KOPT-K1 (cell line): ENCODE data around the gene CLUH.

Experiments
- H3K27ac ChIP-seq: fragments of 200-600 bp; sonication (generic); 2 replicates; pipeline ENCODE4 v1.5.1; 2016; ENCODE audit warnings: antibody characterized with exemption, mild to moderate bottlenecking, low read depth, low read length; ENCODE audit not compliant: poor library complexity, severe bottlenecking
- H3K36me3 ChIP-seq: fragments of 200-600 bp; sonication (generic); 2 replicates; pipeline ENCODE4 v1.5.1; 2017; ENCODE audit warnings: antibody characterized with exemption, mild to moderate bottlenecking, low read length, moderate library complexity; ENCODE audit not compliant: insufficient read depth
- H3K9me3 ChIP-seq: fragments of 200-600 bp; sonication (generic); 2 replicates; pipeline ENCODE4 v1.5.1; 2017; ENCODE audit warnings: antibody characterized with exemption, low read length, mild to moderate bottlenecking; ENCODE audit not compliant: insufficient read depth, poor library complexity, severe bottlenecking

Gene CLUH

DNA sequence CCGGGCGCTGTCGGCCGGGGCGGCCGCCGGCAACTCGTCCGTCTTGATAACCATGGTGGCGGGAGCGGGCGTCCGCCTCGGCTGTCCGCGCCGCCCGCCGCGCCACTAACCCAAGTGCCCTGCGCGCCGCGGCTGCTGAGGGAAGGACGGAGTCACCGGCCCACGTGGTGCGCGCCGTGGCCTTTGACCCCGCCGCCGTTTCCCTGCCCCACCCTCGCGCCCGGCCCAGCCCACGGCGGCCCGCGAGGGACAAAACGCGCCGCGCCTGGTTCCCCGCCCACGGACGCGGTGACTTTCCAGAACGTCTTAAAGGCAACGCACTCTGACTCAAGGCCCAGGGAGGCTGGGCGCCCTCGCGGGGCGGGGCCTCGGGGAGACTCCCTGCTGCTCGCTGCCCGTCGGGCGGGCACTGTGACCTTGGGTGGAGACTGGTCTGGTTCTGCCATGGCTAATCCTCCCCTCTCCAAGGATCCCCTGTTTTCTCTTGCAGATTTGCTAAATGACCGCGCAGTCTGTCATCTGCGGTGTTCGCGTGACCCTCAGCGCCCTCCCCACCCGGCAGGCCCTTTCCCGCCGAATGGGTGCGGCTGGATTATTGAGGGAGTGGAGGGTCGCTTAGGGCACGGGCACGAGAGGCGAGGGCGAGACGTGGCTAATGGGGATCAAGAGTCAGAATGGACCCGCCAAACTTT is at the start of gene CLUH:
TSS of gene CLUH (minus strand) at position 157 of the 692 bp plus-strand sequence. CDS start at position 54, 103 bp downstream.
- Histone ChIP-seq H3K9me3 (no peaks in the 10 kb centered on the region), H3K36me3 (no peaks in the 10 kb centered on the region), H3K27ac (peak within 1 kb of the TSS; percentile 85)

DNA sequence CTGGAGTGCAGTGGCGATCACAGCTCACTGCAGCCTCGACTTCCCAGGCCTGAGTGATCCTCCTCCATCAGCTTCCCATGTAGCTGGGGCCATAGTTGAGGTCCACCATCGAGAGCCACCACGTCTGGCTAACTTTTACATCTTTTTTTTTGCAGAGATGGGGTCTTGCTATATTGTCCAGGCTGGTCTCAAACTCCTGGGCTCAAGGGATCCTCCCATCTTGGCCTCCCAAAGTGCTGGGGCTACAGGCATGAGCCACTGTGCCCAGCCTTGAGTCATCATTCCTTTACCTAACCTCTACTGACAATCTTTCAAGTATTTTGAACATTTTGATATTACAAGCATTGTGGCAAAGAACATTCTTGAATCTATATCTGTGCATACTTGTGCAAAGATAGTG is 47.3 kb upstream of the CLUH start:
- Histone ChIP-seq H3K9me3 (no peaks in the 10 kb centered on the region), H3K27ac (no peak overlapping the region), H3K36me3 (no peaks in the 10 kb centered on the region)

GRCh38 chr17:2755891-2756724 is 44.5 kb upstream of the CLUH start:
- no peak overlapping the region for H3K27ac ChIP-seq
- no peaks in the 10 kb centered on the region for H3K36me3 ChIP-seq
- H3K9me3 ChIP-seq: no peaks in the 10 kb centered on the region

DNA sequence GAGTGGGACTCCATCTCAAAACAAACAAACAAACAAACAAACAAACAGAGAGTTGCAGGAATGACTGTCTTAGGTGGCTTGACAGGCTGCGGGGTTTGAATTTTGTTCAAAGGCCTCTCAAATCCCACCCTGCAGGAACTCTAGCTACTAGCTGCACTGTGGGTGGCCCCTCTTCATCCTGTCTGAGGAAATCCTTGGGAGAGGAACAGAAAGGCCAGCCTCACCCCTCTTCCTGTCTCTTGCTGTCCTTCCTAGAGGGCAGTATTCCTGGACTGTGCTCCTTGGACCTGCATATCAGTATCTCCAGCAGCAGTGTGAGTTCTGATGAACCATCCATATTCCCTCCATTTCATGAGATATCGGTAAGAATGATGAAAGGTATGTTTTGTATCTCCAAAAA is 39.9 kb upstream of the CLUH start:
- Histone ChIP-seq H3K36me3 (no peaks in the 10 kb centered on the region), H3K27ac (no peak overlapping the region), H3K9me3 (no peaks in the 10 kb centered on the region)

- no peak overlapping the region for H3K27ac ChIP-seq
- no peaks in the 10 kb centered on the region for H3K9me3 ChIP-seq
- no peaks in the 10 kb centered on the region for H3K36me3 ChIP-seq
Measured at GRCh38 chr17:2750721-2751120, 39.2 kb upstream of the CLUH start.

- Histone ChIP-seq H3K27ac (no peak overlapping the region), H3K9me3 (no peaks in the 10 kb centered on the region), H3K36me3 (no peaks in the 10 kb centered on the region)
Measured at GRCh38 chr17:2749784-2750181, 38.2 kb upstream of the CLUH start.

- no peaks in the 10 kb centered on the region for H3K9me3 ChIP-seq
- H3K36me3 ChIP-seq: no peaks in the 10 kb centered on the region
- no peak within 1 kb of the TSS for H3K27ac ChIP-seq
Measured at GRCh38 chr17:2749058-2749783, 37.7 kb upstream of the CLUH start, which contains the start of gene CCDC92B. CCDC92B (minus strand) TSS chr17:2749652; CDS start chr17:2735145, 14,507 bp downstream.

DNA sequence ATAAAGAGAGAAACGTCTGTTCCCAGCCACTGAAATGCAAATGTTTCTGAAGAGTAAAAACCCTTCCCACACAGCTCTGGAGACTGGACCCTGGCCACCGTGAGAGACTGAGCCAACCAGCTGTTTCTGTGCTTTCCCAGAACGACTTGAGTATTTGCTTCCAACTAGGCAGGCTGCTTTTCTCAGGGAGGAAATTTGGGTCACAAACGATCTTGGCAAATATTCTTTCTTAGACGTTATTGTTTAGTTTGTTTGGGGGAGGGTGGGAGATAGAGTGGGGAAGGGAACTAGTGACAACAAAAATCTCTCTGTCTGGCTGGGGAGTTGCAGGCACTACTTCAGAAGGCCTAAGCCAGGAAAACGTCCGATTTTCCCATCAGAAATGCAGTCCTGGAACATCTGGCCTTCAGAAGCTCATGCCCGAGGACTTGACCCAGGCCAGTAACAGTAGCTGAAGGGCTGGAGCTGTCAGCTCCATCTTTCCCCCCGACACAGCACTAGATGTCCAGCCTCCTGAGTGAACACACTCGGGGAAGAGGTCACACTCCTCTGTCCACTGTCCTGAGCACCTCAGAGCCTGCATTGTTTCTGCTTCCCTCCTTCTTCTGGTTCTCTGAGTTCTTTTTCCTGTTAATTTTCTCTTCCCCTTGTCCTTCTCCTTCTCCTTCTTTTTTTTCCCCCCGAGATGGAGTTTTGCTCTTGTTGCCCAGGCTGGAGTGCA is 33.9 kb upstream of the CLUH start:
- H3K27ac ChIP-seq: no peak overlapping the region

DNA sequence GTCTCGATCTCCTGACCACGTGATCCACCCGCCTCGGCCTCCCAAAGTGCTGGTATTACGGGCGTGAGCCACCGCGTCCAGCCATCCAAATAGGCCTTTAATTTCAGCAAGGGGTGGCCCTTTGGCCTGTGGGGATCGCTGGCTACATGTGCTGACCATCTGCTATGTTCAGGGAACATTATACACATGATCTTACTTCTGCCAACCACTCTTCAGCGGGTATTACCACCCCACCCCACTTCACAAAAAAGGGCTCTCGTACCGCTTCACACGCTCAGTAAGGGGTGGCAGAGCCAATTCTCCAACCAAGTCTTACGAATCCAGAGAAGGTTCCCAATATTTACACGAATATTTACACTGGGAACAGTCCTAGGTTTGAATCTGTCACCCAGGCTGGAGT is 26.1 kb upstream of the CLUH start:
- Histone ChIP-seq H3K27ac (no peak overlapping the region), H3K36me3 (no peaks in the 10 kb centered on the region), H3K9me3 (no peaks in the 10 kb centered on the region)

More for the DNA sequence above, 33.9 kb upstream of the CLUH start:
- no peaks in the 10 kb centered on the region for H3K36me3 ChIP-seq
- no peaks in the 10 kb centered on the region for H3K9me3 ChIP-seq

DNA sequence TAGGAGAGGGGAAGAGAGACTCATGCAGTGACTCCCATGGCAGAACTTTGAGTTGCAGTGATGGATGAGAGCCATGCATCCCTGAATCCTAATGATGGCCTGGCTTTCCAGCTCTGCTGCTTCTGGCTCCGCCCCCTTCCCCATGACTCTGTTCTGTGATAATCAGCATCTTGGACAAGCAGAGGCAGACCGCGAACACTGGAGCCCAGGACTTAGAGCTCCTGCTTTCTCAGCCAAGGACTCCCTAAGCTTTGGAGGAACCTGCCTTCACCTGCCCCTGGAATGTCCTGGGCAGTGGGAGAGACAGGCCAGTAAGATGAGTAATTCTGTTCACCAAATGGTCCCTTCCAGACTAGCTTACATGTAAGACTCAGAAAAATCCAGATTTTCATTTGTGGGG is 25.4 kb upstream of the CLUH start:
- no peaks in the 10 kb centered on the region for H3K36me3 ChIP-seq
- no peak overlapping the region for H3K27ac ChIP-seq
- H3K9me3 ChIP-seq: no peaks in the 10 kb centered on the region

- Histone ChIP-seq H3K9me3 (no peaks in the 10 kb centered on the region), H3K36me3 (no peaks in the 10 kb centered on the region)
Measured at GRCh38 chr17:2735896-2736295, 24.3 kb upstream of the CLUH start.

GRCh38 chr17:2734939-2735338 is 23.4 kb upstream of the CLUH start:
- no peaks in the 10 kb centered on the region for H3K9me3 ChIP-seq
- H3K36me3 ChIP-seq: no peaks in the 10 kb centered on the region
- H3K27ac ChIP-seq: no peak overlapping the region

More at GRCh38 chr17:2735896-2736295, 24.3 kb upstream of the CLUH start:
- H3K27ac ChIP-seq: no peak overlapping the region

- H3K9me3 ChIP-seq: no peaks in the 10 kb centered on the region
- no peak overlapping the region for H3K27ac ChIP-seq
- no peaks in the 10 kb centered on the region for H3K36me3 ChIP-seq
Measured at GRCh38 chr17:2731807-2732206, 20.2 kb upstream of the CLUH start.

GRCh38 chr17:2730764-2731353 is 19.3 kb upstream of the CLUH start:
- Histone ChIP-seq H3K9me3 (no peaks in the 10 kb centered on the region), H3K27ac (no peak overlapping the region), H3K36me3 (no peaks in the 10 kb centered on the region)
